22Rv1 (cell line): ENCODE measurements around the gene TCF7L1.

ENCODE experiments used
- CTCF ChIP-seq: fragments of 450-650 bp; IDR thresholded peaks from 2 replicates; pipeline ENCODE4 v1.5.1; 2017; ENCODE audit warnings: mild to moderate bottlenecking
- ZFX ChIP-seq: fragments of 450-650 bp; IDR thresholded peaks from 2 replicates; pipeline ENCODE4 v1.6.1; 2017; ENCODE audit warnings: antibody characterized with exemption, borderline replicate concordance

- TF ChIP-seq CTCF (no peak), ZFX (no peak)
These were observed 139.2 kb downstream of the TCF7L1 start for GRCh38 chr2:85272357-85272756.
